Effector CD8-positive, alpha-beta T cell (primary cell): ENCODE measurements around the gene CNOT2.
"Not testable (repeated sequence)": the region's sequence is repeated elsewhere in the genome, so short reads cannot be mapped to it uniquely, and the experiment has no call there.

Experiments used
- DNase-seq: peaks from one replicate; lab custom pipeline; 2025; lab: John Stamatoyannopoulos, UW

The CNOT2 gene

DNA sequence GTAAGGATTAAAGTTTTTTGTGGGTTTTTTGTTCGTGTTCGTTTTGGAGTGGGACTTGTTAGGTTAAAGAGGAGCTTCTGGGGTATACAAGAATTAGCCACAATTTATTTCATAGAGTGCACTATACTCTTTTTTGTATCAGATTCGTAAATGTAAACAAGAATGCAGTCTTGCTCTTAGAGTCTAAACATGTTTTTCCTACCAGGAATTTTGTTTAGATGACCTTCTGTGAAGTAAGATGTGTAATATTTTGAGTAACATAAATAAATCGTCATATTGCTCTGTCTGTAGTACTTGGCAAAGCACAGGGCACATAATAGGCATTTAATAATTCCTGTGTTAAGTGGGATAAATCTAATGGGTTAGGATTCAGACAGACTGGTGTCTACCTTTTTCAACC lies 9.6 kb downstream of the CNOT2 start:
- DNase-seq = no peak

- DNase-seq = no peak
These were observed 11.0 kb downstream of the CNOT2 start for GRCh38 chr12:70254225-70254624.

GRCh38 chr12:70254846-70255245 lies 11.6 kb downstream of the CNOT2 start:
- no peak for DNase-seq

- DNase-seq = no peak
These were observed 12.1 kb downstream of the CNOT2 start for GRCh38 chr12:70255311-70255710.

- no peak for DNase-seq
These were observed 15.6 kb downstream of the CNOT2 start for GRCh38 chr12:70258605-70259403.

DNA sequence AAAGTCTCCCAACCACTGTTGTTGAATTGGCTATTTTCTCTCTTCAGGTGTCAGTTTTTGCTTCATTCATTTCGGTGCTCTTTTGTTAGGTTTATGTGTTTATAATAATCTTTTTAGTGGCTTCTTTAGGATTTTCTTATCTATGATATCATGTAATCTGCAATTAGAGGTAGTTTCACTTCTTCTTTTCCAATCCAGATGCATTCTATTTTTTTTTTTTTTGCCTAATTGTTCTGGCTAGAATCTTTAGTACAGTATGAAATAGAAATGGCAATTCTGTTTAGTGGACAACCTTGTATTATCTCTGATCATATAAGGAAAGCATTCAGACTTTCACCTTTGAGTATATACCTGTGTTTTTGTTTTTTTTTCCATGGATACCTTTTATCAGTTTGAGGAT lies 17.4 kb downstream of the CNOT2 start:
- DNase-seq = no peak

GRCh38 chr12:70264067-70264867 lies 21.0 kb downstream of the CNOT2 start:
- no peak for DNase-seq

- no peak for DNase-seq
These were observed 21.9 kb downstream of the CNOT2 start for GRCh38 chr12:70265132-70265531.

DNA sequence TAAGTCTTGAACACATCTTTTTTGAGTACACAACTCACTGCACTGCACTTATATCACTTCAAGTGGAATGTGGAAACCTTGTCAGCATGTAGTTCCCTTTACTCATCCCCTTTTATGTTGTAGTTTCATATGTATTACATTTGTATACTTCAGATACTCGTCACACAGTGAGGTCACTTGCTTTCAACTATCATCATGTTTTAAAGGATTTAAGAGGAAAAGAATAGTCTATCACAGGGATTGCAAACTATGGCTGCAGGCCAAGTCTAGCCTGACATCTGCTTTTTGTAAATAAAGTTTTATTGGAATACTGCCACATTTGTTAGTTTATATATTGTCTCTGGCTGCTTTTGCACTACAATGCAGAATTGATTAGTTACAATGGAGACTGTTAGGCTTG lies 24.3 kb downstream of the CNOT2 start:
- no peak for DNase-seq

GRCh38 chr12:70268972-70269371 lies 25.7 kb downstream of the CNOT2 start:
- DNase-seq = no peak

GRCh38 chr12:70270108-70270507 lies 26.9 kb downstream of the CNOT2 start:
- DNase-seq = no peak

GRCh38 chr12:70271025-70271424 lies 27.8 kb downstream of the CNOT2 start:
- no peak for DNase-seq

- DNase-seq = no peak
These were observed 29.3 kb downstream of the CNOT2 start for GRCh38 chr12:70272510-70272909.

GRCh38 chr12:70275045-70275444 lies 31.8 kb downstream of the CNOT2 start:
- no peak for DNase-seq

DNA sequence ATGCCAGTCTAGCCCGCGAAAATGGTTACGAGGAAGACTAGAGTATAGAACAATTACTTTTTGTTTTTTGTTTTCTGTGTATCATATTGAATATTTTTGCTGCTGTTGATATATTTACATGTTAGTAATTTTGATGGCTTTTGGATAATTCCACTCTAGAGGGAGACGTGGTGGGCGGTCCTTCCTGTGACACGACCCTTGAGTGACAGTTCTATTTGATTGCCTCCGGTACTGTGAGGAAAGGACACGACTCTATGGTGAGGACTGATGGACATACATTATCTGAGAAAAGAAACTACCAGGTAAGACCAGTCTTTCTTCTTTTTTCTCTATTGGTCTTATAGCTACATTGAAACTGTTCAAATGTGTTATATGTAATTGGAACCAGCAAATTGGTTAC lies 34.7 kb downstream of the CNOT2 start:
- DNase-seq = no peak

DNA sequence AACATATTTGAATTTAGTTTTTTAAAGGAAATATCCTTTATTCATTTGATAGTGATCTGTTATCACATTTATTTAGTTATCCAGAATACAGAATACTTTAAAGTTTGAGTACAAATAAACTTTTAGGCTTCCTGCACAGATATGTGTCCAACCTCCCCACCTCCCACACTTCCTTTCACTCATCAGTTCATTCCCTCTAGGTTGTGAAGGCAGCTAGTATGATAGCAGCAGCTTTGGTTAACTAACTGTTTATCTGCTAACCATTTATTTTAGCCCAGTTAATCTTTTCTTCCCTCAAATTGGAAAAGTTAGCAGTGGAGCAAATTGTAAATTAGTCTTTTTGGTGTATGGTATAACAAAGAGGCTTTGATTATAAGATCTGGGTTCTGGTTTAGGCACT lies 35.7 kb downstream of the CNOT2 start:
- DNase-seq = no peak

GRCh38 chr12:70283232-70283631 lies 40.0 kb downstream of the CNOT2 start:
- no peak for DNase-seq

GRCh38 chr12:70288817-70289216 lies 45.6 kb downstream of the CNOT2 start:
- DNase-seq = no peak

- DNase-seq = no peak
These were observed 46.9 kb downstream of the CNOT2 start for GRCh38 chr12:70290116-70290515.

- DNase-seq = no peak
These were observed 49.0 kb downstream of the CNOT2 start for GRCh38 chr12:70292017-70292776.

DNA sequence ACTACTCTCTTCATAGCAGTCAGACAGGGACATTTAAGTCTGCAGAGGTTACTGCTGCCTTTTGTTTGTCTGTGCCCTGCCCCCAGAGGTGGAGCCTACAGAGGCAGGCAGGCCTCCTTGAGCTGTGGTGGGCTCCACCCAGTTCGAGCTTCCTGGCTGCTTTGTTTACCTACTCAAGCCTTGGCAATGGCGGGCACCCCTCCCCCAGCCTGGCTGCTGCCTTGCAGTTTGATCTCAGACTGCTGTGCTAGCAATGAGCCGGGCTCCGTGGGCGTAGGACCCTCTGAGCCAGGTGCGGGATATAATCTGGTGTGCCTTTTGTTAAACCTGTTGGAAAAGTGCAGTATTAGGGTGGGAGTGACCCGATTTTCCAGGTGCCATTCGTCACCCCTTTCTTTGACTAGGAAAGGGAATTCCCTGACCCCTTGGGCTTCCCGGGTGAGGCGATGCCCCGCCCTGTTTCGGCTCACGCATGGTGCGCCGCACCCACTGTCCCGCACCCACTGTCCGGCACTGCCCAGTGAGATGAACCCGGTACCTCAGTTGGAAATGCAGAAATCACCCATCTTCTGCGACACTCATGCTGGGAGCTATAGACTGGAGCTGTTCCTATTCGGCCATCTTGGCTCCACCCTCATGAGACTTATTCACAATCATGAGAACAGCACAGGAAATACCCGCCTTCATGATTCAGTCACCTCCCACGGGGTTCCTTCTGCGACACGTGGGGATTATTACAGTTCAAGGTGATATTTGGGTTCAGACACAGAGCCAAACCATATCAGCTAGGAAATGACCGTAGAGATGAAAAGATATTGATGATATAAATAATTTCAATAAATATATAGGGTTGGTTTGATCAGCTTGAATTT lies 61.7 kb downstream of the CNOT2 start:
- not testable (repeated sequence) for DNase-seq

DNA sequence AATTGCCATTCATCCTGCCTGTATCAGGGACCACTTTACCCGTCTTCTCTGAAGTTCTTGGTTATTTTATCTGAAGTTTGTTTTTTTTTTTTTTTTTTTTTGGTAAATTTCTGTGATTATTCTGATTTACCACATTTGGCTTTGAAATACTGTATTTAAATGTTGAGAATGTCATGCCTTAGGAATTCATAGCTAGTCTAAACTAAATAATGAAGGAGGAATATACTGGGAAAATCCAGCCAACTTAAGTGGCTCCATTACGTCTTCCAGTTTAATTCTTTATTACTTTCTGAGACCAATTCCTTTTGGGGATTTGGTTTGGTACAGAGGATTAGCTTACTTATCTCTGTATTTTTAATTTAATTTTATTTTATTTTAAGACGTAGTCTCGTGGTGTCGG lies 62.6 kb downstream of the CNOT2 start:
- no peak for DNase-seq
